K562 (cell line): ENCODE measurements around the gene RIIAD1. TPM values are rescaled to one million over a fixed set of nuclear protein-coding genes. Genes with fewer than 3 reads are reported as not detected.

Experiments
- CTCFL ChIP-seq: IDR thresholded peaks from 2 replicates; pipeline ENCODE4 v1.6.1; 2011; ENCODE audit warnings: borderline replicate concordance, low read depth, mild to moderate bottlenecking, moderate library complexity, low read length; ENCODE audit not compliant: insufficient read depth, poor library complexity, severe bottlenecking
- FOXA3 ChIP-seq, 2 experiments: fragments of 450-650 bp in 1 of 2; sonication (generic) in 1 of 2; formaldehyde crosslinking; IDR thresholded peaks in 1 of 2; conservative IDR thresholded peaks in 1 of 2; 2 replicates each; pipeline versions ENCODE4 v1.4.0 to v1.8.0; 2020 to 2022; ENCODE audit warnings: mild to moderate bottlenecking in 2 of 2, missing genetic modification reagents in 1 of 2
- KDM1A ChIP-seq, 2 experiments: fragments of 450-650 bp; IDR thresholded peaks; 2 replicates each; pipeline ENCODE4 v1.6.1; 2016; ENCODE audit warnings: mild to moderate bottlenecking in 2 of 2
- MEF2A ChIP-seq: IDR thresholded peaks from 2 replicates; pipeline ENCODE4 v1.6.1; 2011; ENCODE audit warnings: low read depth, mild to moderate bottlenecking, low read length, moderate library complexity; ENCODE audit not compliant: control insufficient read depth
- MTA2 ChIP-seq: fragments of 450-650 bp; IDR thresholded peaks from 2 replicates; pipeline ENCODE4 v1.6.1; 2016; ENCODE audit warnings: low read depth
- MXD1 ChIP-seq: fragments of 250-450 bp; sonication (Bioruptor Pico); IDR thresholded peaks from 2 replicates; pipeline ENCODE4 v1.8.0; 2021; ENCODE audit warnings: borderline replicate concordance, mild to moderate bottlenecking, moderate library complexity; ENCODE audit not compliant: poor library complexity, severe bottlenecking
- MYNN ChIP-seq, 2 experiments: sonication (generic); formaldehyde crosslinking in 1 of 2; IDR thresholded peaks; 2 replicates each; pipeline versions ENCODE4 v1.5.0 to v1.6.1; 2016 to 2020; ENCODE audit warnings: antibody characterized with exemption in 1 of 2, missing genetic modification reagents in 1 of 2
- NCOR1 ChIP-seq: fragments of 450-650 bp; IDR thresholded peaks from 2 replicates; pipeline ENCODE4 v1.6.1; 2016; ENCODE audit warnings: mild to moderate bottlenecking, moderate library complexity
- SIX5 ChIP-seq, 2 experiments: IDR thresholded peaks; 2 replicates each; pipeline ENCODE4 v1.6.1; 2011; ENCODE audit warnings: low read length in 2 of 2, borderline replicate concordance in 1 of 2, low read depth in 1 of 2, mild to moderate bottlenecking in 1 of 2, moderate library complexity in 1 of 2; ENCODE audit not compliant: insufficient read depth in 1 of 2
- SMARCB1 ChIP-seq: IDR thresholded peaks from 2 replicates; pipeline ENCODE4 v1.6.1; 2011; ENCODE audit warnings: improper control_type of control experiment, low read depth; ENCODE audit not compliant: insufficient read length
- SPI1 ChIP-seq: IDR thresholded peaks from 2 replicates; pipeline ENCODE4 v1.6.1; 2011; ENCODE audit warnings: low read depth, low read length, control low read depth, borderline replicate concordance
- ZNF140 ChIP-seq: fragments of 250-450 bp; sonication (Bioruptor Pico); IDR thresholded peaks from 2 replicates; pipeline ENCODE4 v1.8.0; 2021; ENCODE audit warnings: moderate library complexity, mild to moderate bottlenecking, inconsistent platforms
- ZNF324 ChIP-seq: fragments of 250-450 bp; sonication (Bioruptor Pico); IDR thresholded peaks from 2 replicates; pipeline ENCODE4 v1.4.0; 2020; ENCODE audit warnings: mild to moderate bottlenecking
- ZNF589 ChIP-seq: fragments of 200-800 bp; sonication (Bioruptor generic); IDR thresholded peaks from 2 replicates; pipeline ENCODE4 v1.6.1; 2016; ENCODE audit warnings: low read depth, missing genetic modification characterization, missing compliant biosample characterization
- polyA plus RNA-seq, 8 experiments: library from polyadenylated mRNA; depleted of rRNA in 4 of 8; stranded (reverse) in 5 of 8; unstranded in 3 of 8; fragments of >200 nt; fragmentation: Nextera tagmentation in 2 of 8; fragmentation: Illumina TruSeq in 1 of 8; extraction: Ambion mirVana in 2 of 8; extraction: Trizol in 1 of 8; gene quantifications; 2 replicates each; pipeline versions ENCODE4 v1.2.1 to v1.2.3, GENCODE V29; 2011 to 2014; ENCODE audit warnings: inconsistent platforms in 1 of 8, missing spikeins in 1 of 8
- total RNA-seq, 7 experiments: library from RNA; depleted of rRNA in 6 of 7; stranded (reverse); fragments of >200 nt in 6 of 7; fragmentation: Illumina TruSeq in 2 of 7; extraction: Trizol in 2 of 7; gene quantifications; 2 replicates each; pipeline versions ENCODE4 v1.2.1 to v1.2.3, GENCODE V29; 2011 to 2021; ENCODE audit warnings: low replicate concordance in 1 of 7
- TF ChIP-seq, protein P1 (sequence below): fragments of 250-450 bp; sonication (Bioruptor Pico); IDR thresholded peaks from 2 replicates; pipeline ENCODE4 v1.4.0; 2020
- TF ChIP-seq, protein P2 (sequence below): fragments of 250-450 bp; sonication (Bioruptor Pico); IDR thresholded peaks from 2 replicates; pipeline ENCODE4 v1.4.0; 2020; ENCODE audit warnings: borderline replicate concordance

The RIIAD1 gene
- total and polyA plus RNA-seq, 9 of the 15 experiments (the other 6 are each of a cell fraction or from before 2014, with no cell fraction given): not detected

GRCh38 chr1:151716771-151717631, 4.3 kb upstream of the RIIAD1 start, which contains the start of gene CELF3 (continued):
- TF ChIP-seq CTCFL (no peak), ZNF324 (no peak), SIX5 (IDR thresholded peaks at IDR 0.05; ENCODE audit: borderline replicate concordance in 1 of 2, insufficient read depth in 1 of 2, low read depth in 1 of 2, low read length in 2 of 2) (no peak), NCOR1 (peak; percentile 46; the same call in 1 of the 2 replicates), ZNF140 (CRISPR knock-in tag) (no peak), SPI1 (no peak), MXD1 (no peak), ZNF589 (CRISPR knock-in tag) (no peak), KDM1A (IDR thresholded peaks at IDR 0.05) (peak in 1 of 2 experiments; percentile 56; a peak in 2 of 4 replicates), FOXA3 (CRISPR knock-in tag; conservative IDR thresholded peaks at IDR 0.05 in 1 of 2, IDR thresholded peaks at IDR 0.05 in 1 of 2) (no peak), SMARCB1 (no peak), MYNN (IDR thresholded peaks at IDR 0.05) (no peak), MYNN (CRISPR knock-in tag; IDR thresholded peaks at IDR 0.05) (no peak), MTA2 (peak; percentile 40; the same call in 1 of the 2 replicates), MEF2A (no peak)
- TF ChIP-seq, protein P1, sequence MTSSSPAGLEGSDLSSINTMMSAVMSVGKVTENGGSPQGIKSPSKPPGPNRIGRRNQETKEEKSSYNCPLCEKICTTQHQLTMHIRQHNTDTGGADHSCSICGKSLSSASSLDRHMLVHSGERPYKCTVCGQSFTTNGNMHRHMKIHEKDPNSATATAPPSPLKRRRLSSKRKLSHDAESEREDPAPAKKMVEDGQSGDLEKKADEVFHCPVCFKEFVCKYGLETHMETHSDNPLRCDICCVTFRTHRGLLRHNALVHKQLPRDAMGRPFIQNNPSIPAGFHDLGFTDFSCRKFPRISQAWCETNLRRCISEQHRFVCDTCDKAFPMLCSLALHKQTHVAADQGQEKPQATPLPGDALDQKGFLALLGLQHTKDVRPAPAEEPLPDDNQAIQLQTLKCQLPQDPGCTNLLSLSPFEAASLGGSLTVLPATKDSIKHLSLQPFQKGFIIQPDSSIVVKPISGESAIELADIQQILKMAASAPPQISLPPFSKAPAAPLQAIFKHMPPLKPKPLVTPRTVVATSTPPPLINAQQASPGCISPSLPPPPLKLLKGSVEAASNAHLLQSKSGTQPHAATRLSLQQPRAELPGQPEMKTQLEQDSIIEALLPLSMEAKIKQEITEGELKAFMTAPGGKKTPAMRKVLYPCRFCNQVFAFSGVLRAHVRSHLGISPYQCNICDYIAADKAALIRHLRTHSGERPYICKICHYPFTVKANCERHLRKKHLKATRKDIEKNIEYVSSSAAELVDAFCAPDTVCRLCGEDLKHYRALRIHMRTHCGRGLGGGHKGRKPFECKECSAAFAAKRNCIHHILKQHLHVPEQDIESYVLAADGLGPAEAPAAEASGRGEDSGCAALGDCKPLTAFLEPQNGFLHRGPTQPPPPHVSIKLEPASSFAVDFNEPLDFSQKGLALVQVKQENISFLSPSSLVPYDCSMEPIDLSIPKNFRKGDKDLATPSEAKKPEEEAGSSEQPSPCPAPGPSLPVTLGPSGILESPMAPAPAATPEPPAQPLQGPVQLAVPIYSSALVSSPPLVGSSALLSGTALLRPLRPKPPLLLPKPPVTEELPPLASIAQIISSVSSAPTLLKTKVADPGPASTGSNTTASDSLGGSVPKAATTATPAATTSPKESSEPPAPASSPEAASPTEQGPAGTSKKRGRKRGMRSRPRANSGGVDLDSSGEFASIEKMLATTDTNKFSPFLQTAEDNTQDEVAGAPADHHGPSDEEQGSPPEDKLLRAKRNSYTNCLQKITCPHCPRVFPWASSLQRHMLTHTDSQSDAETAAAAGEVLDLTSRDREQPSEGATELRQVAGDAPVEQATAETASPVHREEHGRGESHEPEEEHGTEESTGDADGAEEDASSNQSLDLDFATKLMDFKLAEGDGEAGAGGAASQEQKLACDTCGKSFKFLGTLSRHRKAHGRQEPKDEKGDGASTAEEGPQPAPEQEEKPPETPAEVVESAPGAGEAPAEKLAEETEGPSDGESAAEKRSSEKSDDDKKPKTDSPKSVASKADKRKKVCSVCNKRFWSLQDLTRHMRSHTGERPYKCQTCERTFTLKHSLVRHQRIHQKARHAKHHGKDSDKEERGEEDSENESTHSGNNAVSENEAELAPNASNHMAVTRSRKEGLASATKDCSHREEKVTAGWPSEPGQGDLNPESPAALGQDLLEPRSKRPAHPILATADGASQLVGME: no peak
- TF ChIP-seq, protein P2, sequence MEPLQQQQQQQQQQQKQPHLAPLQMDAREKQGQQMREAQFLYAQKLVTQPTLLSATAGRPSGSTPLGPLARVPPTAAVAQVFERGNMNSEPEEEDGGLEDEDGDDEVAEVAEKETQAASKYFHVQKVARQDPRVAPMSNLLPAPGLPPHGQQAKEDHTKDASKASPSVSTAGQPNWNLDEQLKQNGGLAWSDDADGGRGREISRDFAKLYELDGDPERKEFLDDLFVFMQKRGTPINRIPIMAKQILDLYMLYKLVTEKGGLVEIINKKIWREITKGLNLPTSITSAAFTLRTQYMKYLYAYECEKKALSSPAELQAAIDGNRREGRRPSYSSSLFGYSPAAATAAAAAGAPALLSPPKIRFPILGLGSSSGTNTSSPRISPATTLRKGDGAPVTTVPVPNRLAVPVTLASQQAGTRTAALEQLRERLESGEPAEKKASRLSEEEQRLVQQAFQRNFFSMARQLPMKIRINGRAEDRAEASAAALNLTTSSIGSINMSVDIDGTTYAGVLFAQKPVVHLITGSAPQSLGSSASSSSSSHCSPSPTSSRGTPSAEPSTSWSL (CRISPR knock-in tag): no peak
